GM10847 (cell line): ENCODE measurements around the gene EPO.

Experiments used
- POLR2A ChIP-seq: IDR thresholded peaks from 2 replicates; pipeline ENCODE4 v1.6.1; 2011; ENCODE audit not compliant: insufficient read length; ENCODE audit errors: extremely low read depth

Gene EPO

DNA sequence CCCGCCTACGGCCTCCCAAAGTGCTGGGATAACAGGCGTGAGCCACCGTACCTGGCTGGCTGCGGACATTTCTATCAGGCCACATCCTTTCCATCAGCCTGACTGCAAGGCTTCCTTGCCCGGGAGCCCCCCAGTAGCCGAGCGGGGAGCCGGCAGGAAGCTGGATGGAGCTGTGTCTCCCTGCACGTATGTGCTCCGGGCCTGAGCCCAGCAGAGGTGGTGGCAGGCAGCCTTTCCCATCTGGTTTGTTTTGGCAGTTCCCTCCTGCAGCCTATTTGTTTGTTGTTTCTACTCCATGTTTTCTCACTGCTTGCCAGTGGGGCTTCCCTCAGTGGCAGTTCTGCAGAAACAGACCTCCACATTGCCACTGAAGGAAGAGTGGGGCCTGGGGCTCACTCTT lies 8.9 kb upstream of the EPO start:
- TF ChIP-seq POLR2A, result no peak

DNA sequence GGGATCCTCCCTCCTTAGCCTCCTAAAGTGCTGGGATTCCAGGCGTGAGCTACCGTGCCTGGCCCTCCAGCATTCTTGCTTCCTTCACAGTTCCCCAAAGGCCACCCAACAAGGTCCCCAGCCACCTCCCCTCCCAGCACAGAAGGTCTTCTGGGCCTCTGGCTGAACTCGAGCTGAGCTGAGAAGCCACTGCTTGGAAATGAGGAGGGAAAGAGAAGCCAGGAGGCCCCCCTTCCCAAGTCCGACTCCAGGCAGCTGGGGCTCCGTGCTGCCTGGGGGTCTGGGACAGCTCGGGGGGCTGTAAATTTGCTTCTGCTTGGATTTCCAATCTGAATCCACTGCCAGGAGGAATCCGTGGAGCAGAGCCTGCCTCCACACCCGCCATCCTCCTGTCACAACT lies 5.5 kb upstream of the EPO start:
- TF ChIP-seq POLR2A, result no peak

DNA sequence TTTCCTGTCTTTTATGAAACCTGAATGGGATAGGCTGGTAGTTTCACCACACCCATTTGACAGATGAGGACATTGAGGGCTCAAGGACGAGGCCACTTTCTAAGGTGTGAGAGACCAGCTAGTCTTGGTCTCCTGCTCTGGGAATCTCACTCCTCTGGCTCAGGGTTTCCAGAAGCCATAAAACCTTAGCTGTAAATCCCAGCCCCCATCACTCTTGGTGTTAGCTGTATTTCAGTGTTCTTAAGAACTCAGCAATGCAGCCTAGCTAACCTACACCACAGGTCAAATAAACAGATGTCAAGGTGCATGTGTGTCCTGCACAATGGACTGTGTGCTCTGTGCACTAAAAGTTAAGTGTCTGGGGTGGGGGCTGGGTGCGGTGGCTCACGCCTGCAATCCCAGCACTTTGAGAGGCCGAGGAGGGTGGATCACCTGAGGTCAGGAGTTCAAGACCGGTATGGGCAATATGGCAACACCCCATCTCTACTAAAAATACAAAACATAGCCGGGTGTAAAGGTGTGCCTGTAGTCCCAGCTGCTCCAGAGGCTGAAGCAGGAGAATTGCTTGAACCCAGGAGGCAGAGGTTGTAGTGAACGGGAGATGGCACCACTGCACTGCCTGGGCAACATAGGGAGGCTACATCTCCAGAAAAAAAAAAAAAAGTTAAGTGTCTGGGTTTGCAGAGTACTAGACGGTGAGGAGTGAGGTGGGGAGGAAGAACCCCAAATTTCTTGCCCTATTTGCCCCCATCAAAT lies 567 bp upstream of the EPO start:
- no peak for TF ChIP-seq POLR2A

DNA sequence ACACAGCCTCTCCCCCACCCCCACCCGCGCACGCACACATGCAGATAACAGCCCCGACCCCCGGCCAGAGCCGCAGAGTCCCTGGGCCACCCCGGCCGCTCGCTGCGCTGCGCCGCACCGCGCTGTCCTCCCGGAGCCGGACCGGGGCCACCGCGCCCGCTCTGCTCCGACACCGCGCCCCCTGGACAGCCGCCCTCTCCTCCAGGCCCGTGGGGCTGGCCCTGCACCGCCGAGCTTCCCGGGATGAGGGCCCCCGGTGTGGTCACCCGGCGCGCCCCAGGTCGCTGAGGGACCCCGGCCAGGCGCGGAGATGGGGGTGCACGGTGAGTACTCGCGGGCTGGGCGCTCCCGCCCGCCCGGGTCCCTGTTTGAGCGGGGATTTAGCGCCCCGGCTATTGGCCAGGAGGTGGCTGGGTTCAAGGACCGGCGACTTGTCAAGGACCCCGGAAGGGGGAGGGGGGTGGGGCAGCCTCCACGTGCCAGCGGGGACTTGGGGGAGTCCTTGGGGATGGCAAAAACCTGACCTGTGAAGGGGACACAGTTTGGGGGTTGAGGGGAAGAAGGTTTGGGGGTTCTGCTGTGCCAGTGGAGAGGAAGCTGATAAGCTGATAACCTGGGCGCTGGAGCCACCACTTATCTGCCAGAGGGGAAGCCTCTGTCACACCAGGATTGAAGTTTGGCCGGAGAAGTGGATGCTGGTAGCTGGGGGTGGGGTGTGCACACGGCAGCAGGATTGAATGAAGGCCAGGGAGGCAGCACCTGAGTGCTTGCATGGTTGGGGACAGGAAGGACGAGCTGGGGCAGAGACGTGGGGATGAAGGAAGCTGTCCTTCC lies 620 bp downstream of the EPO start:
- TF ChIP-seq POLR2A, result no peak

DNA sequence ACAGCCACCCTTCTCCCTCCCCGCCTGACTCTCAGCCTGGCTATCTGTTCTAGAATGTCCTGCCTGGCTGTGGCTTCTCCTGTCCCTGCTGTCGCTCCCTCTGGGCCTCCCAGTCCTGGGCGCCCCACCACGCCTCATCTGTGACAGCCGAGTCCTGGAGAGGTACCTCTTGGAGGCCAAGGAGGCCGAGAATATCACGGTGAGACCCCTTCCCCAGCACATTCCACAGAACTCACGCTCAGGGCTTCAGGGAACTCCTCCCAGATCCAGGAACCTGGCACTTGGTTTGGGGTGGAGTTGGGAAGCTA lies 1.2 kb downstream of the EPO start:
- TF ChIP-seq POLR2A, result no peak

DNA sequence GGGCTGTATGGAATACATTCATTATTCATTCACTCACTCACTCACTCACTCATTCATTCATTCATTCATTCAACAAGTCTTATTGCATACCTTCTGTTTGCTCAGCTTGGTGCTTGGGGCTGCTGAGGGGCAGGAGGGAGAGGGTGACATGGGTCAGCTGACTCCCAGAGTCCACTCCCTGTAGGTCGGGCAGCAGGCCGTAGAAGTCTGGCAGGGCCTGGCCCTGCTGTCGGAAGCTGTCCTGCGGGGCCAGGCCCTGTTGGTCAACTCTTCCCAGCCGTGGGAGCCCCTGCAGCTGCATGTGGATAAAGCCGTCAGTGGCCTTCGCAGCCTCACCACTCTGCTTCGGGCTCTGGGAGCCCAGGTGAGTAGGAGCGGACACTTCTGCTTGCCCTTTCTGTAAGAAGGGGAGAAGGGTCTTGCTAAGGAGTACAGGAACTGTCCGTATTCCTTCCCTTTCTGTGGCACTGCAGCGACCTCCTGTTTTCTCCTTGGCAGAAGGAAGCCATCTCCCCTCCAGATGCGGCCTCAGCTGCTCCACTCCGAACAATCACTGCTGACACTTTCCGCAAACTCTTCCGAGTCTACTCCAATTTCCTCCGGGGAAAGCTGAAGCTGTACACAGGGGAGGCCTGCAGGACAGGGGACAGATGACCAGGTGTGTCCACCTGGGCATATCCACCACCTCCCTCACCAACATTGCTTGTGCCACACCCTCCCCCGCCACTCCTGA lies 2.4 kb downstream of the EPO start:
- TF ChIP-seq POLR2A, result no peak

DNA sequence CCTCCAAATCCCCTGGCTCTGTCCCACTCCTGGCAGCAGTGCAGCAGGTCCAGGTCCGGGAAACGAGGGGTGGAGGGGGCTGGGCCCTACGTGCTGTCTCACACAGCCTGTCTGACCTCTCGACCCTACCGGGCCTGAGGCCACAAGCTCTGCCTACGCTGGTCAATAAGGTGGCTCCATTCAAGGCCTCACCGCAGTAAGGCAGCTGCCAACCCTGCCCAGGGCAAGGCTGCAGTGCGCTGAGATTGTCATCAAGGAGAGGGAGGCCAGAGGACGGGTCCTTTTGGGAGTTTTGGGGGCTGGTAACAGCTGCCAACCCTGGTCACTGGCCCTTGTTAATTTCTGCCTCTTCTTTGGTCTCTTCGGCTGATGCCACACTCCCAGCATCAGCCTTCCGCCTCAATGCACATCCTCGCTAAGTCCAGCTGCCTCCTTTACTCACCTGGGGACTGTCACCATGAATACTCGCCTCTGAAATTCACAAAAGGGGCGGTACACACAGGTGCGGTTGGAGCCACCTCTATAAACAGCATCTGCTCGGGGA lies 3.5 kb downstream of the EPO start:
- TF ChIP-seq POLR2A, result no peak

DNA sequence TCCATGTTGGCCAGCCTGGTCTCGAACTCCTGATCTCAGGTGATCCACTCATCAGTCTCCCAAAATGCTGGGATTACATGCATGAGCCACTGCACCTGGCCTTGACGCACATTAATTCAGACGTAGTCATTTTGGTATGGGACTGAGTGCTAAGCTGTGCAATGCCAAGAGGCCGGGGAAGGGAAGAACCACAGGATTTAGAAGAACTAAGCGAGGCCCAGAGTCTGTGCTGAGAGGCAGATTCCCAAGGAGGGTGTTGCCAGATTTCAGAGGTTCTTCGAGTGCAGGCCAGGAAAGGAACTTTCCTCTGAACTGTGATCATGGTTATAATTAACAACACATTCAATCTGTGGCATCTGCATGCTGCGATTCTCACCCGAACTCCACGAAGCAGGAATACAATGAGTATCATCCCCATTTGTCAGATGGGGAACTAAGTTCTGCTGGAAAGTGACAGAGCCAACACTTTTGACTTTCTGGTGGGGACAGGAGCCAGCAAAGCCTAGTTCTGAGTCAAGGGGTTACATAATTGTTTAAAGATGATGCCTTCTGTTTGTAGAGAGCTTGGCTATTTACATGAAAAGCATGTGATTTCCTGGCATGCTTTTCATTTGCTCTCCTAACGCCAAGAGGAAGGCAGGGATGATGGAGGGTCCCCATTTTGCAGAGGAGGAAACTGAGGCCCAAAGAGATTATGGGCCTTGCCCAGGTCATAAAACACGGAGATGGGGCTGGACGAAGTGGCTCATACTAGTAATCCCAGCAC lies 6.9 kb downstream of the EPO start:
- TF ChIP-seq POLR2A, result no peak

DNA sequence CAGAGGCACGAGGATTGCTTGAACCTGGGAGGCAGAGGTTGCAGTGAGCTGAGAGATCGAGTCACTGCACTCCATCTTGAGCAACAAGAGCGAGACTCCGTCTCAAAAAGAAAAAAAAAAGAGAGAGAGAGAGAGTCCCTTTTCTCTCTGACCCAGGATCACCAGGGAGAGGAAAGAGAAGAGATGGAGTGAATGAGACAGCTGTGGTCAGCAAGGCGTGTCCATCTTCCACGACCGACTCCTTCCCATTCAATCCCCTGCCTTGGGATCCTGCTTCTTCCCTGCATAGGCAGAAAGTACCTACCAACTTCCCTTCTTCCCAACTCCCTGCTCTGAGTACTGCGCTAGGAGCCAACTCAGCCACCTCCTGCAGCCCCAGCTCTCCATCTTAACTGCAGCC lies 7.9 kb downstream of the EPO start:
- TF ChIP-seq POLR2A, result no peak

DNA sequence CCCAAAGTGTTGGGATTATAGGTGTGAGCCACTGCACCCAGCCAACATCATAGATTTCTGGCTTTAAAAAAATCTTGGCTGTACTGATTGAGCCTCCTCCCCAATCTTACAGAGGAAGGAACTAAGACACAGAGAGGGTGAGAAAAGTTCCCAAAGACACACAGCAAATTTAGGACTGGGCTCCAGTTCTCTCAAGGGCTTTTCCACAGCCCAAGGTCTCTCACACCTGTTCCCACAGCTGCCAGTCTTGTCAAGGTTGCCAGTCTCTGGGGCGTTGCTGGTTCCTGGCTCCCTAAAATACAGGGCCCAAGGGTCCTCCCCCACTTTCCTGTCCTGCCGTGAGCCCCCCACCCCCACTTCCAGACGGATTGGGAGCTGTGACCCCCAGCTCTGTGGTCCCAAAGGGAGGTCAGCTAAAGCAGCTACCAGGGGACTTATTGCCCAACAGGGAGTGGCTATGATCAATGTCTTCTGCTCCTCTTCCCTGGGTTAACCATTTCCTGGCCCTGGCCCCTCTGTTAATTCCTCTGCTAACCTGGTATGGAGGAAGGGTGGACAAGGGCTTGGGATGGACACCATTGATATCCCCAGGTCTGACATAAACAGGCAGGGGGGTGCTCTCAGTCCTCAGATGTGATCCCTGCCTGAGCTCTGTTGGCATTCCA lies 10.0 kb downstream of the EPO start:
- TF ChIP-seq POLR2A, result no peak

DNA sequence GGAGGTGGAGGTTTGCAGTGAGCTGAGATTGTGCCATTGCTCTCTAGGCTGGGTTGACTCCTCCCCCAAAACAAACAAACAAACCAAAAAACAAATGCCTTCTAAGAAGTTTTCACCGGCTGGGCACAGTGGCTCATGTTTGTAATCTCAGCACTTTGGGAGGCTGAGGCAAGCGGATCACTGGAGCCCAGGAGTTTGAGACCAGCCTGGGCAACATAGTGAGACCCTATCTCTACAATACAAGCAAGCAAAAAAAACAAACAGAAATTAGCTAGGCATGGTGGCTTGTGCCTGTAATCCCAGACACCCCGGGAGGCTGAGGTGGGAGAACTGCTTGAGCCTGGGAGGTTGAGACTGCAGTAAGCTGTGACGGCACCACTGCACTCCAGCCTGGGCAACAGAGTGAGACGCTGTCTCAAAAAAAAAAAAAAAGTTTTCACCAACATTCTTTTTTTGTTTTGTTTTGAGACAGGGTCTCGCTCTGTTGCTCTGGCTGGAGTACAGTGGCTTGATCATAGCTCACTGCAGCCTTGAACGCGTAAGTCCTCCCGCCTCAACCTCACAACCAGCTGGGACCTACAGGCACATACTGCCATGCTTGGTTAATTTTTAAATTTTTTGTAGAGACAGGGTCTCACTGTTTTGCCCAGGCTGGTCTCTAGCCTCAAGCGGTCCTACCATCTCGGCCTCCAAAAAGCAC lies 11.8 kb downstream of the EPO start:
- TF ChIP-seq POLR2A, result no peak

DNA sequence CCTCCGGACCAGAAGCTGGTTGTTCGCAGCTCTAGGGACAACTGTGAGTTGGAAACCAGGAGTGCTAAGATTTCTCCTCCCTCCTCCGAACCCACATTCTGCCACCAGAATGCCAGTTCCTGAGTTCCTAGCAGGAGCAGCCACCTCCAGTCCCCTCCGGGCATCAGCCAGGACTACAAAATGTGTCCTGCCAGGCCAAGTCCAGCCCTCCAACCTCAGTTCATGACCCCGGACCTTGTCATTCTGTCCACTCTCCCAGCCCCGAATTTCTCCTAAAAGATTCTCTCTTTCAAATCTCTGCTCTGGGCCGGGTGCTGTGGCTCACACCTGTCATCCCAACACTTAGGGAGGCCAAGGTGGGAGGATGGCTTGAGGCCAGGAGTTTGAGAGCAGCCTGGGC lies 15.5 kb downstream of the EPO start:
- TF ChIP-seq POLR2A, result no peak

DNA sequence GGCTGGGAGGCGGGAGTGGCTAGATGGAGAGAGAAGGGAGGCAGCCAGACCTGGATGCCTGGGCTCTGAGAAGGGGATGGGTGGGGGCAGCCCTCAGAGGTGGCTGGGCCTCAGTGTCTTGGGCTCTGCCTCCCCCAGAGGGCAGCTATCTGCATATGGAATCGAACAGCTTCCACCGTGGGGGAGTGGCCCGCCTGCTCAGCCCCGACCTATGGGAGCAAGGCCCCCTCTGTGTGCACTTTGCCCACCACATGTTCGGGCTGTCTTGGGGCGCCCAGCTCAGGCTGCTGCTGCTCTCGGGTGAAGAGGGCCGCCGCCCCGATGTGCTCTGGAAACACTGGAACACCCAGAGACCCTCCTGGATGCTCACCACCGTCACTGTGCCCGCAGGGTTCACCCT lies 16.4 kb downstream of the EPO start:
- no peak for TF ChIP-seq POLR2A

DNA sequence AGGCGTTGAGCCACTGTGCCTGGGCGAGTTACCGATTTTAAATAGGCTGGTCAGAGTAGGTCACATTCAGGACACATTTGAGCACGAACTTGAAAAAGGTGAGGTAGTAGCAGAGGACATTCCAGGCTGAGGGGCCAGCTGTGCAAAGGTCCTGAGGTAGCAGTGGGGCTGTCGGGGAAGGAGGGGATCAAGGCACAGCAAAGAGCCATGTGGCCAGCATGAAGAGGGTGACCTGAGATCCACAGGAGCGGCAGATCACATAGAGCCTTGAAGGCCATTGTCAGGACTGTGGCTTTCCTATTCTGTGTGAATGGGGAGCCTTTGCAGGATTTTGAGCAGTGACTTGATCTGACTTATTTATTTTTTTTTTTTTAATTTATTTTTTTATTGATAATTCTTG lies 19.7 kb downstream of the EPO start:
- no peak for TF ChIP-seq POLR2A

DNA sequence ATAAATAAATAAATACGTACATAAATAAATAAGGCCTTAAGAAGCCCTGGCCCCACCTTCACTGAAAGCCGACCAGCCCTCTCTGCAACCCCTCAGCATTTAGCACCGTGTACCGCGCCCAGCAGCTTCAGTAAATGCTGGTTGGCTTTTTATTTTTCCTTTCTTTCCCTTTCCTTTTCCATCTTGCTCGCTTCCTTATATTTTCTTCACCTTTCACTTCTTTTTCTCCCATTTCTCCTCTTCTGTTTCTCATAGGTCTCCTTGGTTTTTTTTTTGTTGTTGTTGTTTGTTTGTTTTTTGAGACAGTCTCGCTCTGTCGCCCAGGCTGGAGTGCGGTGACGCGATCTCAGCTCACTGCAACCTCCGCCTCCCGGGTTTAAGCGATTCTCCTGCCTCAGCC lies 24.3 kb downstream of the EPO start:
- no peak for TF ChIP-seq POLR2A

DNA sequence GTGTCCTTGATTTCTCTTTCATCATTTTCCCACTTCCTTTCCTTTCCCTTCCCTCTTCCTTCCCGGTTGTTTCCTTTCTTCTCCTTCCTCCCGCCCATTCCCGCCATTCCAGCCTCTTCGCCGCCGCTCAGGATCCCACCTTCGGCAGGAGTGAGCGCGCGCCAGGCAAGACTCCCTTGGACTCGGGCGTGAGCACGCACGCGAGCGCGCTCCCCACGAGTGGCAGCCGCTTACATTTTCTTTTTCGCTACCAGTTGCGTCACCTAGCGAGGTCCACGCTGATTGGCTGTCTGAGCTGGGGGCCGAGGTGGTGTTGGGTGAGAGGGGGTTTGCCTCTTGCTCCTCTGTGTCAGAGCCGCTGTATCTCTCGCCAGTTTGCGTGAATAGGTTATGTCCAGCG lies 24.9 kb downstream of the EPO start:
- no peak for TF ChIP-seq POLR2A
